Right lobe of liver (tissue), 6 donors: ENCODE results near the gene RAVER1. TPM values are rescaled to one million over a fixed set of nuclear protein-coding genes. Genes with fewer than 3 reads are reported as not detected.

Source experiments
- ATAC-seq, 4 donors: fragments of 200-7000 bp; cut with Tn5 transposase; one replicate each; pipeline ENCODE4 v1.9.1; 2020; ENCODE audit warnings: mild to moderate bottlenecking in 4 of 4, moderate library complexity in 4 of 4
- DNase-seq, 3 donors: peaks; one replicate each; pipeline ENCODE4 v3.0.0-alpha.2; 2020
- H3K27ac ChIP-seq, 3 donors: fragments of 200-600 bp; one replicate each; pipeline ENCODE4 v1.8.0; 2022
- H3K27me3 ChIP-seq, 2 donors: fragments of 200-600 bp; one replicate each; pipeline ENCODE4 v1.8.0; 2022
- H3K36me3 ChIP-seq, 4 donors: fragments of 200-600 bp; sonication (generic) in 1 of 4; one replicate each; pipeline versions ENCODE4 v1.5.1 to v1.8.0; 2017 to 2022; ENCODE audit warnings: control low read depth in 1 of 4
- H3K4me1 ChIP-seq, 4 donors: fragments of 200-600 bp; sonication (generic) in 1 of 4; one replicate each; pipeline versions ENCODE4 v1.5.1 to v1.8.0; 2017 to 2022; ENCODE audit warnings: control low read depth in 1 of 4
- H3K4me3 ChIP-seq, 3 donors: fragments of 200-600 bp; one replicate each; pipeline ENCODE4 v1.8.0; 2022
- H3K9me3 ChIP-seq, 4 donors: fragments of 200-600 bp; sonication (generic) in 1 of 4; one replicate each; pipeline versions ENCODE4 v1.5.1 to v1.8.0; 2017 to 2022; ENCODE audit warnings: control low read depth in 1 of 4
- CTCF ChIP-seq, 4 donors: fragments of 200-600 bp in 3 of 4; fragments of 450-650 bp in 1 of 4; IDR thresholded peaks; one replicate each; pipeline versions ENCODE4 v1.5.1 to v1.8.0; 2016 to 2022; ENCODE audit warnings: antibody characterized with exemption in 4 of 4, mild to moderate bottlenecking in 2 of 4
- POLR2A ChIP-seq: fragments of 450-650 bp; IDR thresholded peaks from one replicate; pipeline ENCODE4 v1.6.1; 2017; ENCODE audit warnings: antibody characterized with exemption, mild to moderate bottlenecking
- WGBS: methylation state at CpG from one replicate; pipeline ENCODE4 v1.1.6; 2018; ENCODE audit warnings: low coverage, low lambda C conversion rate; ENCODE audit not compliant: insufficient coverage; ENCODE audit errors: missing lambda C conversion rate; 5-methylcytosine and 5-hydroxymethylcytosine counted together
- intact Hi-C, 2 donors: fragments of 100-400 bp; cut with DNase I; formaldehyde crosslinking; loops; one replicate each; pipeline versions ENCODE4 v1.11.2 to v1.14.1; 2022
- small RNA-seq, 2 experiments: library from RNA; depleted of rRNA; stranded (forward); fragments of <200 nt; gene quantifications; one replicate each; pipeline ENCODE3, GENCODE V24; 2016
- total RNA-seq, 6 experiments: library from RNA; depleted of rRNA in 2 of 6; stranded (reverse); fragments of >200 nt in 2 of 6; fragmentation: NEBNext Ultra II Directional in 3 of 6; extraction: Animal tissue kit (Norgen Biotek cat#: 25700) in 3 of 6; gene quantifications; one replicate each; pipeline versions ENCODE4 v1.1.0 to v1.2.4, GENCODE V29; 2016 to 2023
- donor health status: DM: no; HTN: yes; CAD: no.
- donor health status: DM: no; HTN: no; CAD: no.
- donor health status: DM: no; HTN: no; CAD: no.
- donor health status: DM: no; HTN: yes; CAD: no.
- donor health status: DM: no; HTN: yes; CAD: no.

RAVER1 gene
- total RNA-seq, 6 experiments from 2014 or later, result 5.2 to 9.5 (median 7.1) TPM

- intact Hi-C loops, result no loop called here
- no peaks in the 10 kb centered on the region for H3K9me3 ChIP-seq
- H3K36me3 ChIP-seq, result no peaks in the 10 kb centered on the region
- DNase-seq (peak in 1 of 3 donors; percentile 46), ATAC-seq (no peak)
- H3K27me3 ChIP-seq, result no peaks in the 10 kb centered on the region
- H3K27ac ChIP-seq, result no peak overlapping the region
- peaks cover 0 to 14% (median 3%) of the 10 kb centered on the region in 4 donors for H3K4me1 ChIP-seq
- TF ChIP-seq CTCF (IDR thresholded peaks at IDR 0.05) (no peak), POLR2A (no peak)
- no peak overlapping the region for H3K4me3 ChIP-seq
- 0% methylated on average over 1 of the region's 6 CpGs for WGBS
These were observed 65.3 kb downstream of the RAVER1 start for GRCh38 chr19:10268071-10268470.

- DNase-seq (no peak), ATAC-seq (no peak)
- H3K9me3 ChIP-seq, result no peaks in the 10 kb centered on the region
- H3K27me3 ChIP-seq, result no peaks in the 10 kb centered on the region
- H3K4me1 ChIP-seq, result peaks cover 0 to 15% (median 3%) of the 10 kb centered on the region in 4 donors
- no peaks in the 10 kb centered on the region for H3K36me3 ChIP-seq
- intact Hi-C loops, result no loop called here
- no peak overlapping the region for H3K27ac ChIP-seq
- H3K4me3 ChIP-seq, result no peak overlapping the region
- 50% methylated on average over 7 of the region's 7 CpGs for WGBS
- TF ChIP-seq POLR2A (no peak), CTCF (IDR thresholded peaks at IDR 0.05) (no peak)
These were observed 66.6 kb downstream of the RAVER1 start for GRCh38 chr19:10266706-10267105.

Small RNAs within 50 kb of the gene (small RNA-seq; reads per million reads assigned to genes)
- 0 reads per million in 2 experiments for gene AC011511.1
- gene AC011511.4, result 0 reads per million in 2 experiments

Other genes starting within 250 kb of the RAVER1 start
- gene SHFL, start 247.2 kb downstream of the RAVER1 start, total RNA-seq, result 100 to 1,000 TPM in 1 of 6 experiments, 10 to 100 TPM in 5; 68.5 to 119 (median 88.9) TPM
- 10 to 100 TPM; 12.6 to 18.6 (median 15.0) TPM for gene ANGPTL6, start 230.9 kb downstream of the RAVER1 start, total RNA-seq
- gene PPAN, start 227.2 kb downstream of the RAVER1 start, total RNA-seq, result 10 to 100 TPM; 11.2 to 19.9 (median 18.4) TPM
- 1 to 10 TPM; 2.9 to 6.8 (median 5.0) TPM for gene P2RY11, start 221.8 kb downstream of the RAVER1 start, total RNA-seq
- 100 to 1,000 TPM in 2 of 6 experiments, 10 to 100 TPM in 4; 68.5 to 142 (median 81.4) TPM for gene EIF3G, start 213.6 kb downstream of the RAVER1 start, total RNA-seq
- 10 to 100 TPM; 12.6 to 37.3 (median 24.4) TPM for gene DNMT1, start 138.6 kb downstream of the RAVER1 start, total RNA-seq
- gene S1PR2, start 102.2 kb downstream of the RAVER1 start, total RNA-seq, result 1 to 10 TPM; 1.7 to 6.6 (median 4.1) TPM
- 100 to 1,000 TPM in 1 of 6 experiments, 10 to 100 TPM in 5; 33.7 to 109 (median 38.2) TPM for gene MRPL4, start 81.3 kb downstream of the RAVER1 start, total RNA-seq
- gene ICAM1, start 62.4 kb downstream of the RAVER1 start, total RNA-seq, result 100 to 1,000 TPM in 1 of 6 experiments, 10 to 100 TPM in 4, 1 to 10 TPM in 1; 4.6 to 186 (median 38.5) TPM
- gene ICAM4, start 46.6 kb downstream of the RAVER1 start, total RNA-seq, result 1 to 10 TPM in 1 of 6 experiments, under 1 TPM in 2, not detected in 3; 0.62 to 1.6 (median 0.80) TPM
- gene ICAM5, start 43.6 kb downstream of the RAVER1 start, total RNA-seq, result under 1 TPM in 3 of 6 experiments, not detected in 3; 0.06 to 0.27 (median 0.24) TPM
- 1 to 10 TPM in 5 of 6 experiments, under 1 TPM in 1; 0.62 to 4.4 (median 1.5) TPM for gene ZGLP1, start 23.7 kb downstream of the RAVER1 start, total RNA-seq
- gene FDX2, start 17.5 kb downstream of the RAVER1 start, total RNA-seq, result 10 to 100 TPM in 4 of 6 experiments, 1 to 10 TPM in 2; 8.9 to 17.1 (median 10.7) TPM
- 10 to 100 TPM; 11.4 to 35.5 (median 22.4) TPM for gene ICAM3, start 6.1 kb upstream of the RAVER1 start, total RNA-seq
- gene TYK2, start 47.0 kb upstream of the RAVER1 start, total RNA-seq, result 100 to 1,000 TPM in 1 of 6 experiments, 10 to 100 TPM in 5; 63.9 to 106 (median 72.9) TPM
- gene CDC37, start 70.0 kb upstream of the RAVER1 start, total RNA-seq, result 10 to 100 TPM; 39.6 to 74.9 (median 50.1) TPM
- gene PDE4A, start 87.0 kb upstream of the RAVER1 start, total RNA-seq, result 1 to 10 TPM; 1.2 to 5.8 (median 2.7) TPM
- gene KEAP1, start 169.8 kb upstream of the RAVER1 start, total RNA-seq, result 10 to 100 TPM; 36.7 to 60.7 (median 41.2) TPM
- gene S1PR5, start 183.9 kb upstream of the RAVER1 start, total RNA-seq, result under 1 TPM in 5 of 6 experiments, not detected in 1; 0.20 to 0.43 (median 0.35) TPM
- gene ATG4D, start 210.4 kb upstream of the RAVER1 start, total RNA-seq, result 10 to 100 TPM in 4 of 6 experiments, 1 to 10 TPM in 2; 8.1 to 19.7 (median 11.8) TPM
- gene KRI1, start 232.5 kb upstream of the RAVER1 start, total RNA-seq, result 1 to 10 TPM; 5.8 to 9.6 (median 8.5) TPM
- 1 to 10 TPM in 4 of 6 experiments, under 1 TPM in 2; 0.97 to 2.8 (median 2.0) TPM for gene CDKN2D, start 235.4 kb upstream of the RAVER1 start, total RNA-seq